Hepatocyte (in vitro differentiated cells): ENCODE measurements around the gene ZNF273.
"Not testable (repeated sequence)": the region's sequence is repeated elsewhere in the genome, so short reads cannot be mapped to it uniquely, and the experiment has no call there.

ENCODE experiments used
- EZH2 ChIP-seq: fragments of 200-600 bp; sonication (generic); IDR thresholded peaks from 2 replicates; pipeline ENCODE4 v1.6.1; 2016; ENCODE audit warnings: antibody characterized with exemption, mild to moderate bottlenecking, borderline replicate concordance
- EZH2phosphoT487 ChIP-seq: fragments of 200-600 bp; sonication (generic); IDR thresholded peaks from one replicate; pipeline ENCODE4 v1.6.1; 2018; ENCODE audit warnings: antibody characterized with exemption, mild to moderate bottlenecking, low read depth, moderate library complexity; ENCODE audit not compliant: unreplicated experiment, severe bottlenecking
- TF ChIP-seq, protein P1 (sequence below): fragments of 200-600 bp; sonication (generic); IDR thresholded peaks from 2 replicates; pipeline ENCODE4 v1.5.1; 2016; ENCODE audit warnings: antibody characterized with exemption, mild to moderate bottlenecking; ENCODE audit not compliant: poor library complexity

DNA sequence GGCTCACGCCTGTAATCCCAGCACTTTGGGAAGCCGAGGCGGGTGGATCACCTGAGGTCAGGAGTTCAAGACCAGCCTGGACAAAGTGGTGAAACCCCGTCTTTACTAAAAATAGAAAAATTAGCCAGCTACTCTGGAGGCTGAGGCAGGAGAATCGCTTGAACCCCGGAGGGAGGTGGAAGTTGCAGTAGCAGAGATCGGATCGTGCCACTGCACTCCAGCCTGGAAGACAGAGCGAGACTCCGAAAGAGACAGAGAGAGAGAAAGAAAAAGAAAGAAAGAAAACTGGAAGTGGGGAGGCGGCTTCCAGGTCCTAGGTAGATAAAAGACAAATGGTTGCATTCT, 640 bp upstream of the ZNF273 start:
- TF ChIP-seq, protein P1, sequence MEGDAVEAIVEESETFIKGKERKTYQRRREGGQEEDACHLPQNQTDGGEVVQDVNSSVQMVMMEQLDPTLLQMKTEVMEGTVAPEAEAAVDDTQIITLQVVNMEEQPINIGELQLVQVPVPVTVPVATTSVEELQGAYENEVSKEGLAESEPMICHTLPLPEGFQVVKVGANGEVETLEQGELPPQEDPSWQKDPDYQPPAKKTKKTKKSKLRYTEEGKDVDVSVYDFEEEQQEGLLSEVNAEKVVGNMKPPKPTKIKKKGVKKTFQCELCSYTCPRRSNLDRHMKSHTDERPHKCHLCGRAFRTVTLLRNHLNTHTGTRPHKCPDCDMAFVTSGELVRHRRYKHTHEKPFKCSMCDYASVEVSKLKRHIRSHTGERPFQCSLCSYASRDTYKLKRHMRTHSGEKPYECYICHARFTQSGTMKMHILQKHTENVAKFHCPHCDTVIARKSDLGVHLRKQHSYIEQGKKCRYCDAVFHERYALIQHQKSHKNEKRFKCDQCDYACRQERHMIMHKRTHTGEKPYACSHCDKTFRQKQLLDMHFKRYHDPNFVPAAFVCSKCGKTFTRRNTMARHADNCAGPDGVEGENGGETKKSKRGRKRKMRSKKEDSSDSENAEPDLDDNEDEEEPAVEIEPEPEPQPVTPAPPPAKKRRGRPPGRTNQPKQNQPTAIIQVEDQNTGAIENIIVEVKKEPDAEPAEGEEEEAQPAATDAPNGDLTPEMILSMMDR = not testable (repeated sequence)
- TF ChIP-seq EZH2, EZH2phosphoT487: not testable (repeated sequence)
